ENCODE data around the gene SEPTIN3. TPM values are rescaled to one million over a fixed set of nuclear protein-coding genes. Genes with fewer than 3 reads are reported as not detected.

The SEPTIN3 gene, protein sequence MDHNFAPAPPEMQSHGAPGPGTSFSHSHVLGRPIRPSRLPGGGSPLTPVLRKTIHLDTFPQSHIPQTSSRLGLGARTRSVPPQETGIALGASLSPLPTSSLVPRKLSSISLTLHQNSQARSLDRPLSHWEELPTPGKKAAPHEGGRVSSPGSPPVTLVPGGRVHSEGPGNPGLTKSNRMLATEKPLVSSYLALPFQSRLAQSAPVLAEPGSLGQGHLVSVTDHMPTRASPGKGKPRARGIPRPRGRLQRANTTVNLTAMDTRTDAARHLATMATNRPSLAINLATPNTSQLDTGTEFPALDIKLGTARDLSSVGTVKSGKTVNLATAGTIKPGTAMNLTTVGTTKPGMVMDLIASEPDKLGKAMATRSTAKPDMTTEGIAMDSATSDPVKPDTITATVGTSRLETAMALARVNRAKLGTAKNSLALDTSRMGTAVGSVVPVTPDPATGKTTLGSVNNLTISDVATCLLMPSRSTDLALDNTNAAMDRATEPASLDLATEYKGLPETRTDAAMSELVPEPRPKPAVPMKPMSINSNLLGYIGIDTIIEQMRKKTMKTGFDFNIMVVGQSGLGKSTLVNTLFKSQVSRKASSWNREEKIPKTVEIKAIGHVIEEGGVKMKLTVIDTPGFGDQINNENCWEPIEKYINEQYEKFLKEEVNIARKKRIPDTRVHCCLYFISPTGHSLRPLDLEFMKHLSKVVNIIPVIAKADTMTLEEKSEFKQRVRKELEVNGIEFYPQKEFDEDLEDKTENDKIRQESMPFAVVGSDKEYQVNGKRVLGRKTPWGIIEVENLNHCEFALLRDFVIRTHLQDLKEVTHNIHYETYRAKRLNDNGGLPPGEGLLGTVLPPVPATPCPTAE
- 0.22 TPM for total RNA-seq
- long read RNA-seq, full-length matches to known transcripts, result 1 of 1 reads
- long read RNA-seq, partial matches to known transcripts, result 0 of 1 reads
- long read RNA-seq, other reads (novel, unspliced or antisense), result 0 of 1 reads

GRCh38 chr22:41969110-41969646, at the start of gene SEPTIN3:
Gene SEPTIN3 (plus strand): TSS chr22:41969443. CDS start chr22:41971493, 2,050 bp downstream.
- ATAC-seq, result no peak
- intact Hi-C loops (cut with micrococcal nuclease), result no loop called here
- DNase-seq, result no peak

- ATAC-seq (peak; percentile 3), DNase-seq (no peak)
- intact Hi-C loops (cut with micrococcal nuclease), result no loop called here
These were observed 48.8 kb upstream of the SEPTIN3 start for GRCh38 chr22:41920271-41920976.

DNA sequence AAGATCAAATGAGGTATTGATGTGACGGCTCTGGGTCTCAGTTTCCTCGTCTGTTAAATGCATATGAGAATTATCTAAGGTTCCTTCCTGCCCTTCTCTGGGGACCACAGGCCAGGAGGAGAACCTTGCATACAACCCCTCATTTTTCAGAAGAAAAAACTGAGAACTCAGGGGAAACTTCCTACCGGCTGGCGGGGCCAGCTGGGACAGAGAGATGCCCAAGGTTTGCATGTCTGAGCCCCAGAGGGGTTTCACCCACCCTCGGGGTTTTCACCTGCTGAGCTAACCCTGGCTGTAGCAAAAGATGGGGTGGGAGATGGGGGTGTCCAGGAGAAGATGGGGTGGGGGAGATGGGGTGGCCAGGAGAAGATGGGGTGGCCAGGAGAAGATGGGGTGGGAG, 46.9 kb upstream of the SEPTIN3 start:
- ATAC-seq, result no peak
- intact Hi-C loops (cut with micrococcal nuclease), result no loop called here
- no peak for DNase-seq

GRCh38 chr22:41922940-41923594, 46.2 kb upstream of the SEPTIN3 start:
- no peak for DNase-seq
- intact Hi-C loops (cut with micrococcal nuclease), result no loop called here
- ATAC-seq, result no peak

- no peak for ATAC-seq
- no peak for DNase-seq
- intact Hi-C loops (cut with micrococcal nuclease), result no loop called here
These were observed 45.5 kb upstream of the SEPTIN3 start for GRCh38 chr22:41923595-41924276.

- DNase-seq (peak; percentile 85), ATAC-seq (peak; percentile 82)
- intact Hi-C loops (cut with micrococcal nuclease), result no loop called here
These were observed 43.3 kb upstream of the SEPTIN3 start for GRCh38 chr22:41925783-41926460.

GRCh38 chr22:41927813-41928212, 41.4 kb upstream of the SEPTIN3 start:
- DNase-seq (no peak), ATAC-seq (no peak)
- intact Hi-C loops (cut with micrococcal nuclease), result no loop called here

GRCh38 chr22:41928593-41929417, 40.4 kb upstream of the SEPTIN3 start:
- no peak for DNase-seq

DNA sequence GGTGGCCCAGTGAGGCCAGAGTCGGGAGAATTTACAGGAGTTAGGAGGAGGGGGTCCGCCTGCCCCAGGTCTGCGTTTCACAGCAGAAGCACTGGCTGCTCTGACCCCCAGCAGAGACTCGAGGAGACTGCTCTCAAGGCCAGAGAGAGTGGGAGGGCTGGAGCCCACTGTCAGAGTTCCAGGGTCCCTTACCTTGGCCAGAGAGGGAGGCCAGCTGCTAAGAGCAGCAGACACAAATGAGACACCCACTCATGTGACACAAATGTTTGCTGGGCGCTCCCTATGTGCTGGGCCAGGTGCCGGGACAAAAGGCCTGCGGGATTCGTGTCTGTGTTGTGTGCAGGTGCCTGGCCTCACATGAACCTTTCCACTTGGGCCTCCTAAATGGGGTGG, 39.8 kb upstream of the SEPTIN3 start:
- intact Hi-C loops (cut with micrococcal nuclease), result no loop called here
- DNase-seq, result no peak
- ATAC-seq, result no peak

More at GRCh38 chr22:41928593-41929417, 40.4 kb upstream of the SEPTIN3 start:
- intact Hi-C loops (cut with micrococcal nuclease), result no loop called here
- ATAC-seq, result no peak

DNA sequence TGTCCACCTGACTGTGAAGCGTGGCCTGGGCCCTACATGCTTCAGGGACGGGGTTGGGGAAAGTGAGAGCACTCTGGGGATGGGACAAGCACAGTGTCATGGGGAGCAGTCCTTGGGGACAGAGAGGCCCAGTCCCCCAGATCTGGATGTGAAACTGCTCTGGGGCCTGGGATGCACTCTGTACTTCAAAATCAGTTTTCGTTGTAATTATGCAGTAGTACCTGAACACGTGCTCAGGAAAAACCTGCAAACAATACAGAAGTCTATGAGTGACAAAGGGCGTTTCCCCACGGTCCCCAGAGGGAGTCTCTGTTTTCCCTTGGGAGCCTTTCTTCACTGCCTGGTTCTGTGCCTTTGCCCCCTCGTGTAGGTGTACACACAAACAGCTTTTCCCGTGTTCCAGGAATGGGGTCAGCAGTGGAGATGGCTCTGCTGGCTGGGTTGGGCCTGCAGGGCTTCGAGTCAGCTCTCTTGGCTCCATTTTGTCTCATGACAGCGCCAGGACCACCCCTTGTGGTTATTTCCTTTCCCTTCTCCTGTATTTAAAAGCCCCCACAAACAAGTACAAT, 37.5 kb upstream of the SEPTIN3 start:
- no peak for DNase-seq
- no peak for ATAC-seq
- intact Hi-C loops (cut with micrococcal nuclease), result no loop called here

DNA sequence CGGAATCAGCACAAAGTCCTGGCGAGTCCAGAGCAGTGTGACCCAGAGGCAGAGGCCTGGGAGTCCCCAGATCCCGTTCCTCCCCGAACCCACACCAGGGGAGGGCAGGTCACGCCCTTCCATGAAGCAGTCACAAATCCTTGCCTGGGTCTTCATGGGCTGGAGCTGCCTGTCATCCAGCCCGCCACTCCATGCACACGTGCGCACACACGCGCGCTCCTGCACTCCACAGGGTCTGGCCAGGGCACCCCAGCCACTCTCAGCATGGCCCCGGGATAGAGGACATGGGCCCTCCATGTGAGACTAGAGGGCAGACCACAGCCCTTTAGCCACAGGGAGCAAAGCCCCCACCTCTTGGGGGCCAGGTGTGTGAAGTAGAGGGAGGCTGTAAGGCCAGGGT, 36.9 kb upstream of the SEPTIN3 start:
- DNase-seq, result no peak
- ATAC-seq, result no peak
- intact Hi-C loops (cut with micrococcal nuclease), result no loop called here

DNA sequence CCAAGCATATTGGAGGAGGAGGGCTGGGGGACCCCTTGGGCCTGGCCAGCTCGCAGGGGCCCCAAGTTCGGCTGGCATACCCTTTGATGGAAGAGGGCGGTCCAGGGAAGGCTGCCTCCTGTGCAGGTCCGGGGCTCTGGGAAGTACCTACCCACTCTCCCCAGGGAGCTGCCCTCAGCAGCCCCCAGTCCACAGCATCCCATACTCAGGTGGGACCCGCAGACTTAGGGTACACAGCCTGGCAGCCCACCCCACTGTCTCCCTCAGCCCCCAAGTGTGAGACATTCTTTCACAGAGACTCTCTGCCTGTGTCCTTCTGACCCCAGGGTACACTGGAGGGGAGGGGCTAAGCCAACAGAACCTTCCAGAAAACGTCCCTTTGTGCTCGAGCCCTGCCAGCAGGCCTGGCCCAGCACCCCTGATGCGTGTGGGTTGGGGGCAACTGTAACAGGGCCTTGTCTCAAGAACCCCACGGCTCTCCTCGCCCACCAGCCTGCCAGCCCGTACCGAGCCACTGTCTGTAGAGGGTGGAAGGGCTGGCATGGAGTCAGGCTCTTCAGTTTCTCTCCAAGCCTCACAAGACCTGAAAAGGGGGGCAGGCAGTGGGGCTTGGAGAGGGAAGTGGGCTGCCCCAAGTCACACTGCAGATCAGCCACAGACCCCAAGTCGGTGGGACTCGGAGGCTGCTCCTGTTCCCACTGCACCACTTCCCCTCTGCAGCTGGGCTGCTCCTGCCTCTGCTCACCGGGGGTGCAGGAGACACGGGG, 35.6 kb upstream of the SEPTIN3 start:
- intact Hi-C loops (cut with micrococcal nuclease), result no loop called here
- ATAC-seq (no peak), DNase-seq (no peak)

DNA sequence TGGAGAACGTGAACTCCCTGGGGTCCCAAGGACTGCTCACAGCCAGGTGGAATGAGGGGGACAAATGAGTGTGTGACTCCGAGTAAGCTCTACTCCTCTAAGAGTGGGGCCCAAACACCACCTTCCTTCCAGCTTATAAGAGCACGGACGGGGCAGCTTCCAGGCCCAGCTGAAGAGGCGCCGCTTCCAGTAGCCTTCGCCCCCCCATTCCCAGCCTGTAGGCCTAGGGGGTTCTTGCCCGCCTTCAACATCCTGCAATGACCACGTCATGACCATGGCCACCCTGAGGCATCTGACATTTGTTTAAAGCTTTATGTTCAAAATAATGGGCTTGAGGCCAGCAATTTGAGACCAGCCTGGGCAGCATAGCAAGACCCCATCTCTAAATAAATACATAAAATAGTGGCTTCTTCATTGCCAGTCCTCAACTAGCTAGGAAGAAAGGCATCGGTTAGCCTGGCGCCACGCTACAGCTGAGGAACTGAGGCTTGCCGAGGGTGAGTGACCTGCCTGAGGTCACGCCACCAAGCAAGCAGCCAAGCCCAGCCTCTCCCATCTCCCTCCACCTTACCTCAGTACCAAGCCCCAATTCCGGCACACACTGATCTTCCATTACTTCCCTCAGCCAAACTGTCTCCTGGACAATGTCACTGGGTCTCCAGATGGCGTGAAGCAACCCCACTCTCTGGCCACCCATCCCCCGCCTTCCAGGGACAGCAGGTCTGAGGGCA, 34.8 kb upstream of the SEPTIN3 start:
- intact Hi-C loops (cut with micrococcal nuclease), result no loop called here
- peak; percentile 59 for ATAC-seq

GRCh38 chr22:41935015-41935351, 34.3 kb upstream of the SEPTIN3 start:
- intact Hi-C loops (cut with micrococcal nuclease), result no loop called here
- DNase-seq, result peak; percentile 76
- ATAC-seq, result peak; percentile 85

More for the DNA sequence above, 34.8 kb upstream of the SEPTIN3 start:
- no peak for DNase-seq

DNA sequence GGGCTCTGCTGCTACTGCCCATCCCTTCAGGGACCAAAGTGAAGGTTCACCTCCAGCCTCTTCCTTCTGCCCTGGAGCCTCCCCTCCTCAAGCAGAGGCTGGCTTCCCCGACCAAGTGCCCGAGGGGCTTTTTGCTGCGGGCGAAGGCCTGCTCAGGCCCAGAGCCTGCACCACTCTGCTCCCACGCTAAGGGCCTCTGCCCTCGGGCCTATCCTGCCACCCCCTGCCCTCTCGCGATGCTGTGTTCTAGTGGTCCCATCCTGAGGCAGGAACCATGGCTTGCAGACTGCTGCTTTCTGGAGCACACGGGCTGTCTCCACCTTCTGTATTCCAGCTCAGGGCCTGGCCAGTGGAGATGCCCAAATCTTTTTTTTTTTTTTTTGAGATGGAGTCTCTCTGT, 33.7 kb upstream of the SEPTIN3 start:
- ATAC-seq, result no peak
- intact Hi-C loops (cut with micrococcal nuclease), result no loop called here
- no peak for DNase-seq
